NCI-H774 (cell line): ENCODE measurements around the gene LRRC74B.

Source experiments
- DNase-seq: peaks from one replicate; lab custom pipeline; 2025; lab: John Stamatoyannopoulos, UW

The LRRC74B gene

DNA sequence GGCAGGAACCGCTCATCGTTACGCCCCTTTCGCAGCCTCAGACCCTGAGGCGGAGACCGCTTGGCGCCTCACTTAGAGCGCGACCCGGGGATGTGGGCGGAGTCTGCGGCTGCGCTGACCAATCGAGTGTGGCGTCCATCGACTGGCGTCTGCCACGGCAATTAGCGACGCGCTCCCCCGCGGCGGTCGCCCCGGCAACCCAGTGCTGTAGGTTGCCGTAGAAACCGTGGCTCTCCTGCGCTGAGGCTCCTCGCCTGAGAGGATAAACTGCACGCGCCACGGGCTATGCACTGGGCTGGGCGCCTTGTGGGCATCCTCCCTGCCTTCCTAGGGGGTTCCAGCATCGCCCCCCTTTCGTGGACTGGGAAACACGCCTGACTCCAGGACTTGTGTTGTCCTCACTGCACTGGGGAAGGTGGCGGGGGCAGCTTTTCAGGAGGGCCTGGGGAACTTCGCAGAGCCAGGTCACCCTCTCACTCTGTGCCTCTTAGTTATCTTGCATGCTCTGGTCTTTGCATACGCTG lies 31.5 kb upstream of the LRRC74B start:
- DNase-seq = peak; percentile 94

- DNase-seq = no peak
Observed at GRCh38 chr22:21014726-21015465, 30.9 kb upstream of the LRRC74B start, which contains the start of gene P2RX6. P2RX6 (plus strand) TSS chr22:21015165; CDS start chr22:21015175, 10 bp downstream.

GRCh38 chr22:21015466-21016006 lies 30.2 kb upstream of the LRRC74B start:
- no peak for DNase-seq

DNA sequence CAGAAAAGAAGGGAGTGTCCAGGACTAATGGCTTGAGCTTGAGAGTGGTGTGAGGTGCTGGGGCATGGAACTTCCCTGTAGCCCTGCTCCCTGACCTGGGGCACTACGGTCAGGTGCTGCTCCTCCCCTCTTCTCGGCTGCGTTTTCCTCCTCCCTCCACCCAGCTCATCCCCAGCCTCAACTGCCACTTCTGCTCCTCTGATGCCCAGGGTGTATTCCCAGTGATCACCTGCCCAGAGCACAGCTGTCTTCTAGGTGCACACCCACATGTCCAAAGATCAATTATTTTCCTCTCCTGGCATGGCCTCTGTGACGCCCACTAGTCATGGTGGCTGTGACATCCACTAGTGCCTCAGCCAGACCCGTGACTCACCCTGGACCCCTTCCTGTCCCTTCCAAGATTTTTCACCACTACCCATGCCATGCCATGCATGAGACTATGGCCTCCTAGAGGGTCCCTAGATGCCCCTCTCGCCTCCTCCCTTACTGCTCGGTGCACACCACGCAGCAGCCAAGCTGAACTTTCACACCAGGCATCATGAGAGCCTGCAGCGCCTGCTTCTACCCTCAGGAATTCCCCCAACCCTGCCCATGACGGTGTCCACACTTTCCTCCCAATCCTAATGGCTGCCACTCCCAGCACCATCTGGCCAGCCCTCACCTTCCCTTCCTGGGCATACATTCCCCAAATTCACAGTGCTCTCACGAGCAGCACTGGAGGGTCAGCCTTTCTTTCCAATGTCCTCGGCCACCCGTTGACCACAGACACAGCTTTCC lies 28.9 kb upstream of the LRRC74B start:
- no peak for DNase-seq

DNA sequence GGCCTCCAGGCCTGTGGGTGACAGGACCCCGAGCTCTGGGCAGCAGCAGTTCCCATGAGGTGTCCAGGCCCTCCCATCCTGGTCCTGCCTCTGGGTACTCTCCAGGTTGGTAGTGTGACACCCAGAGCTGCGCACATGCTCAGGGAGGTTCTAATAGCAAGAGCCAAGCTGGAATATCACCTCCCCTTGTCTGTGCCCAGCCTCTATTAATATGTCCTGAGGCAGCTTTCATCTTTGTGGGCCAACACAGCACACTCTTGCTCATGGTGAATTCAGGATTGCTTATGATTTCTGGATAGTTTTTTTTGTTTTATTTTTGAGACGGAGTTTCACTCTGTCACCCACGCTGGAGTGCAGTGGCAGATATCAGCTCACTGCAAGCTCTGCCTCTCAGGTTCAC lies 27.4 kb upstream of the LRRC74B start:
- DNase-seq = no peak

DNA sequence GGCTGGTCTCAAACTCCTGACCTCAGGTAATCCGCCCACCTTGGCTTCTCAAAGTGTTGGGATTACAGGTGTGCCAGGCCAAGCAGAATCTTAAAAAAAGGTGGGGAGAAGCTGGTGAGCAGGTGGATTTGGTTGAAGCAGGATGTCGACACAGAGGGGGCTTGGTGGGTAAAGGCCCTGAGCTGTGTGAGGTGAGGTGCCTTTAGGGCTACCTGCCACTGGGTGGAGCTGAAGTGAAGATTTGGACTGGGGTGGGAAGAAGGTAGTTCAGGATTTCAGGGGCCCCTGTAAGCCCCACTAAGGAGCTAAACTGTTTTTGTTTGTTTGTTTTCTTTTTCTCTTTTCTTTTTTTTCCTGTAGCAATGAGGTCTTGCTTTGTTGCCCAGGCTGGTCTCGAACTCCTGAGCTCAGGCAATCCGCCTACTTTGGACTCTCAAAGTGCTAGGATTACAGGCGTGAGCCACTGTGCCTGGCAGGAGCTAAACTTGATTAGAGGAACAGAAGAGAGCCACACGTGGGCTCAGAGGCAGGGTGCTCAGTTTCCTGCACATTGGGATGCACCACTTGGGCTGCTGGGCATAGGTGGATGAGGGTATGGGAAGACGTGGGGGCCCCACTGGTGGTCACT lies 24.8 kb upstream of the LRRC74B start:
- peak; percentile 8 for DNase-seq

GRCh38 chr22:21022507-21022906 lies 23.2 kb upstream of the LRRC74B start:
- DNase-seq = no peak

DNA sequence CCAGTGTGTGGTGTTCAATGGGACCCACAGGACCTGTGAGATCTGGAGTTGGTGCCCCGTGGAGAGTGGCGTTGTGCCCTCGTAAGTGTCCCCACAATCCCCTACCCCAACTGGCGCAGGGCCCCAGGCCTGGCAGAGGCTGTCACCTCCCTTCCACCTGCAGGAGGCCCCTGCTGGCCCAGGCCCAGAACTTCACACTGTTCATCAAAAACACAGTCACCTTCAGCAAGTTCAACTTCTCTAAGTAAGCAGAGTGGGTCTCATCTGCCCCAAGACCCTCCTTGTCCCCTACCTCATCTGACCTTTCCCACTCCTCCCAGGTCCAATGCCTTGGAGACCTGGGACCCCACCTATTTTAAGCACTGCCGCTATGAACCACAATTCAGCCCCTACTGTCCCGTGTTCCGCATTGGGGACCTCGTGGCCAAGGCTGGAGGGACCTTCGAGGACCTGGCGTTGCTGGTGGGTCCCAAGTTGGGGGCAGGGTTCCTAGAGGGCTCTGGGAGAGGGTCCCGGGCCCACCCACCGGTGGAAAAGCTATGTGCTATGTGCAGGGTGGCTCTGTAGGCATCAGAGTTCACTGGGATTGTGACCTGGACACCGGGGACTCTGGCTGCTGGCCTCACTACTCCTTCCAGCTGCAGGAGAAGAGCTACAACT lies 22.7 kb upstream of the LRRC74B start:
- no peak for DNase-seq

DNA sequence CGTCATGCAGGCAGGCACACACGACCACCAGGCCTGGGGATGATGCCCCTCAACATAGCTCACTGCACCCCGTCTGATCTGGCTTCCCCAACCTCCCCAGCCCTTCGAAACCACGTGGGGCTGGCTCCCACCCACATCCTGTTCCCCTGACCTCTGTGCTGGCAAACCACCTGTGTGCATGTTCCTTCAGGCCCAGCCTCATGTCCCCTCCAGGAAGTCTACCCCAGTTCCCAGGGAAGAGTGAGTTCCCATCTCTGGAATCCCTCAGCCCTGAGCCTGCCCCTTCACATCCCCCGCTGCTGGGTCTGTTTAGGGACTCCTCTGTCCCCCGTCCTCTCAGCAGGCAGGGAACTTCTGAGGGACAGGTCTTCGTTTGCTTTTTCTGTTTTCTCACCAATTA lies 20.5 kb upstream of the LRRC74B start:
- no peak for DNase-seq

- no peak for DNase-seq
Observed at GRCh38 chr22:21025763-21026755, 19.7 kb upstream of the LRRC74B start.

GRCh38 chr22:21026783-21027692 lies 18.7 kb upstream of the LRRC74B start:
- DNase-seq = no peak

DNA sequence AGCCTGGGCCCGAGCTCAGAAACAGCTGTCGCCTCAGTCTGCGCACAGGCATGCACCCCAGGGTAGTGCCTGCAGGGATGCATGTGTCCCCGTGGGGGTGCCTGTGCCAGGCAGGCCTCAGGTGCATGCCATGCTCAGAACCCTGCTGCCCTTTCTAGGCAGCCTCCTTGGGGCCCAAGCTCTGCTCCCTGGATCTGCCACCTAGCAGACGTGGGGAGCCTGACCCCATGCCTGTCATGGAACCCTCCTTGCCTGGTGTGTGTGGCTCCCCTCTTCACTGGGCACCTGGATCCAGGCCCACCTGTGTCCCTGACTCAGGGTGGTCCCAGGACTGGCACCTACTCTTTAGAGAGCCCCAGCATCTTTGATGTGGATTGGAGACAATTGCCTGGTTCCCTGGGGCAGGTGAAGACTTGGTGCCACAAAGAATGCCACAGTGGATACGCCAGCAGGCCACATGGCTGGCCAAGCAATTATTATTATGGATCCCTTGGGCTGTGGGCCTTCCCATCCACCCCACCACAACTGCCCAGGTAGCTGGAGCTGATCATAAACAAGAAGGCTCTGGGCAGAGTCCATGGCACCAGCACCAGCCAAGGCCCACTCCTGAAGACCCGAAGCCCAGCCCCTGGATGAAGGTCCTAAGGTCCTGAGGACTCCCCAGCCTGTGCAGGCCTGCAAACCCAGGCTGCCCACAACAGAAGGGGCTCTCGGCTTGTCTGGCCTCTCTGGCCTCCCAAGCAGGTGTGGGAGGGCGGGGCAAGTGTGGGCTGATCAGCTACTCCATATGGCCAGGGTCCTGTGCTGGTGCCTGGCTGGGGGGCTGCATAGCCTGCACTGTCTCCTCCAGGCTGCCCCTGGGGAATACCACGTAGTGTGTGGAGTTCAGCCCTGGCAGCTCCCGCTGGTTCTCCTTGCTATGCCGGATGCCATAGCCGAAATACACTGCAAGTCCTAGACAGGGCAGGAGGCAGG lies 17.2 kb upstream of the LRRC74B start:
- no peak for DNase-seq

GRCh38 chr22:21029486-21030025 lies 16.2 kb upstream of the LRRC74B start:
- no peak for DNase-seq

GRCh38 chr22:21030032-21030431 lies 15.7 kb upstream of the LRRC74B start:
- DNase-seq = no peak

DNA sequence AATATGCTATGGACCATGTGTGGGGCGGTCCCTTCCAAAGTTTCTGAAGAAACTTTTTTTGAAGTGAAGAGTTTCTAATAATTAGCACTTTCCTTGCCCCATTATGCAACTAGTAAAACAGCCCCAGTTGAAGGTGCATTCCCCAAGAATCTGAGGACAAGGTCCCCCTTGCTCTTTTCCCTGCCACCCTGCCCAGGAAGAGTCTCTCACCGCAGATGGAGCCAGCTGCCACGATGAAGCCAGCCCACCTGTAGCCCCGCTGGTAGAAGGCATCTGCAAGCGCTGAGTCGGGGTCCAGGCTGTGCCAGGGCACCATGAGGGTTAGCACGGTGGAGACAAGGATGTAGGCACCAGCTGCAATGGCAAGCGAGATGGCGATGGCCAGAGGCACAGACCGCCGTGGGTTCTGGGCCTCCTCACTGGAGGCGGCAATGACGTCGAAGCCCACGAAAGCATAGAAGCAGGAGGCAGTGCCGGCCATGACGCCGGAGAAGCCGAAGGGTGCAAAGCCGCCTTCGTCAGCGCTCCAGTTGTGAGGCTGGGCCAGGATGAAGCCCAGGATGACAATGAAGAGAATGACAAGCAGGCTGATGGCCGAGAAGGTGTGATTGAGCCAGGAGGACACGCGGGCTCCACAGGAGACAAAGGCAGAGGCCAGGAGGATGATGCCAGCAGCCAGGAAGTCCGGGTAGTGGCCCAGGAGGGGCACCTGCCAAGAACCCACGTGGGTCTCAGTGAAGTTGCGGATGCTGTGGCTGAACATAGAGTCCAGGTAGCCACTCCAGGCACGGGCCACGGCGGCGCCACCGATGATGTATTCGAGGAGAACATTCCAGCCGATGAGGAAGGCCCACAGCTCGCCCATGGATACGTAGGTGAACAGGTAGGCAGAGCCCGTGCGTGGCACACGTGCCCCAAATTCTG lies 14.9 kb upstream of the LRRC74B start:
- no peak for DNase-seq

- DNase-seq = no peak
Observed at GRCh38 chr22:21031545-21032036, 14.2 kb upstream of the LRRC74B start.
